Right lobe of liver (tissue), 6 donors: ENCODE measurements around the gene DSCAML1. TPM values are rescaled to one million over a fixed set of nuclear protein-coding genes. Genes with fewer than 3 reads are reported as not detected.

Experiments
- ATAC-seq, 4 donors: fragments of 200-7000 bp; cut with Tn5 transposase; one replicate each; pipeline ENCODE4 v1.9.1; 2020; ENCODE audit warnings: mild to moderate bottlenecking in 4 of 4, moderate library complexity in 4 of 4
- DNase-seq, 3 donors: peaks; one replicate each; pipeline ENCODE4 v3.0.0-alpha.2; 2020
- H3K27ac ChIP-seq, 3 donors: fragments of 200-600 bp; one replicate each; pipeline ENCODE4 v1.8.0; 2022
- H3K27me3 ChIP-seq, 2 donors: fragments of 200-600 bp; one replicate each; pipeline ENCODE4 v1.8.0; 2022
- H3K36me3 ChIP-seq, 4 donors: fragments of 200-600 bp; sonication (generic) in 1 of 4; one replicate each; pipeline versions ENCODE4 v1.5.1 to v1.8.0; 2017 to 2022; ENCODE audit warnings: control low read depth in 1 of 4
- H3K4me1 ChIP-seq, 4 donors: fragments of 200-600 bp; sonication (generic) in 1 of 4; one replicate each; pipeline versions ENCODE4 v1.5.1 to v1.8.0; 2017 to 2022; ENCODE audit warnings: control low read depth in 1 of 4
- H3K4me3 ChIP-seq, 3 donors: fragments of 200-600 bp; one replicate each; pipeline ENCODE4 v1.8.0; 2022
- H3K9me3 ChIP-seq, 4 donors: fragments of 200-600 bp; sonication (generic) in 1 of 4; one replicate each; pipeline versions ENCODE4 v1.5.1 to v1.8.0; 2017 to 2022; ENCODE audit warnings: control low read depth in 1 of 4
- POLR2A ChIP-seq: fragments of 450-650 bp; IDR thresholded peaks from one replicate; pipeline ENCODE4 v1.6.1; 2017; ENCODE audit warnings: antibody characterized with exemption, mild to moderate bottlenecking
- WGBS: methylation state at CpG from one replicate; pipeline ENCODE4 v1.1.6; 2018; ENCODE audit warnings: low coverage, low lambda C conversion rate; ENCODE audit not compliant: insufficient coverage; ENCODE audit errors: missing lambda C conversion rate; 5-methylcytosine and 5-hydroxymethylcytosine counted together
- intact Hi-C, 2 donors: fragments of 100-400 bp; cut with DNase I; formaldehyde crosslinking; loops; one replicate each; pipeline versions ENCODE4 v1.11.2 to v1.14.1; 2022
- total RNA-seq, 6 experiments: library from RNA; depleted of rRNA in 2 of 6; stranded (reverse); fragments of >200 nt in 2 of 6; fragmentation: NEBNext Ultra II Directional in 3 of 6; extraction: Animal tissue kit (Norgen Biotek cat#: 25700) in 3 of 6; gene quantifications; one replicate each; pipeline versions ENCODE4 v1.1.0 to v1.2.4, GENCODE V29; 2016 to 2023
- TF ChIP-seq, protein P1 (sequence below), 4 donors: fragments of 200-600 bp in 3 of 4; fragments of 450-650 bp in 1 of 4; IDR thresholded peaks; one replicate each; pipeline versions ENCODE4 v1.5.1 to v1.8.0; 2016 to 2022; ENCODE audit warnings: antibody characterized with exemption in 4 of 4, mild to moderate bottlenecking in 2 of 4
- donor health status: DM: no; HTN: yes; CAD: no.
- donor health status: DM: no; HTN: no; CAD: no.
- donor health status: DM: no; HTN: no; CAD: no.
- donor health status: DM: no; HTN: yes; CAD: no.
- donor health status: DM: no; HTN: yes; CAD: no.

The DSCAML1 gene
- total RNA-seq, 6 experiments from 2014 or later: 0.06 to 0.92 (median 0.22) TPM; not detected in 1

DNA sequence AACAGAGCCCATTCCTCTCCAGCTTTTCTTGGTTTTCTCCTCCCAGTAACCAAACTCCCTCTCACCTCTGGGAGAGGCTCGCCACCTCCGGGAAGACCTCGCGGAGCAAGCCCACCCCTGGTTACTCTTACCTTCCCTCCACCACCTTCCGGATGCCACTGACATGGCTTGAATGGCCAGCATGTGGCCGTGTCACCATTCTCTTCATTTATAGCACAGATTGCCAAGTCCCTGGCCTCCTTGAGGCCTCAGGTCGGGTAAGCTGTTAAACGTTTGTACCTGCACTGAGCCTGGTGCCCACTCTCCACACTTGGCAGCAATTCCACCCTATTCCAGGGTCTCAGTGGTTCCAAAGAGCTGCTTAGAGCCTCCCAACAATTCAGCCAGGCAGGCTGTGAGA, 35.5 kb upstream of the DSCAML1 start:
- no peak for DNase-seq
- no peak for ATAC-seq
- no peak for TF ChIP-seq POLR2A
- TF ChIP-seq, protein P1, sequence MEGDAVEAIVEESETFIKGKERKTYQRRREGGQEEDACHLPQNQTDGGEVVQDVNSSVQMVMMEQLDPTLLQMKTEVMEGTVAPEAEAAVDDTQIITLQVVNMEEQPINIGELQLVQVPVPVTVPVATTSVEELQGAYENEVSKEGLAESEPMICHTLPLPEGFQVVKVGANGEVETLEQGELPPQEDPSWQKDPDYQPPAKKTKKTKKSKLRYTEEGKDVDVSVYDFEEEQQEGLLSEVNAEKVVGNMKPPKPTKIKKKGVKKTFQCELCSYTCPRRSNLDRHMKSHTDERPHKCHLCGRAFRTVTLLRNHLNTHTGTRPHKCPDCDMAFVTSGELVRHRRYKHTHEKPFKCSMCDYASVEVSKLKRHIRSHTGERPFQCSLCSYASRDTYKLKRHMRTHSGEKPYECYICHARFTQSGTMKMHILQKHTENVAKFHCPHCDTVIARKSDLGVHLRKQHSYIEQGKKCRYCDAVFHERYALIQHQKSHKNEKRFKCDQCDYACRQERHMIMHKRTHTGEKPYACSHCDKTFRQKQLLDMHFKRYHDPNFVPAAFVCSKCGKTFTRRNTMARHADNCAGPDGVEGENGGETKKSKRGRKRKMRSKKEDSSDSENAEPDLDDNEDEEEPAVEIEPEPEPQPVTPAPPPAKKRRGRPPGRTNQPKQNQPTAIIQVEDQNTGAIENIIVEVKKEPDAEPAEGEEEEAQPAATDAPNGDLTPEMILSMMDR (IDR thresholded peaks at IDR 0.05): no peak
- no peak overlapping the region for H3K4me3 ChIP-seq
- no peaks in the 10 kb centered on the region for H3K9me3 ChIP-seq
- 87% methylated on average over 5 of the region's 8 CpGs for WGBS
- no peaks in the 10 kb centered on the region for H3K36me3 ChIP-seq
- no peak overlapping the region for H3K27ac ChIP-seq
- intact Hi-C loops: loop anchor here in 1 of 2 donors (10.0 kb wide), 1 partner anchor 112 kb away; no protein-coding TSS in a partner anchor
- no peaks in the 10 kb centered on the region for H3K27me3 ChIP-seq
- no peaks in the 10 kb centered on the region for H3K4me1 ChIP-seq

DNA sequence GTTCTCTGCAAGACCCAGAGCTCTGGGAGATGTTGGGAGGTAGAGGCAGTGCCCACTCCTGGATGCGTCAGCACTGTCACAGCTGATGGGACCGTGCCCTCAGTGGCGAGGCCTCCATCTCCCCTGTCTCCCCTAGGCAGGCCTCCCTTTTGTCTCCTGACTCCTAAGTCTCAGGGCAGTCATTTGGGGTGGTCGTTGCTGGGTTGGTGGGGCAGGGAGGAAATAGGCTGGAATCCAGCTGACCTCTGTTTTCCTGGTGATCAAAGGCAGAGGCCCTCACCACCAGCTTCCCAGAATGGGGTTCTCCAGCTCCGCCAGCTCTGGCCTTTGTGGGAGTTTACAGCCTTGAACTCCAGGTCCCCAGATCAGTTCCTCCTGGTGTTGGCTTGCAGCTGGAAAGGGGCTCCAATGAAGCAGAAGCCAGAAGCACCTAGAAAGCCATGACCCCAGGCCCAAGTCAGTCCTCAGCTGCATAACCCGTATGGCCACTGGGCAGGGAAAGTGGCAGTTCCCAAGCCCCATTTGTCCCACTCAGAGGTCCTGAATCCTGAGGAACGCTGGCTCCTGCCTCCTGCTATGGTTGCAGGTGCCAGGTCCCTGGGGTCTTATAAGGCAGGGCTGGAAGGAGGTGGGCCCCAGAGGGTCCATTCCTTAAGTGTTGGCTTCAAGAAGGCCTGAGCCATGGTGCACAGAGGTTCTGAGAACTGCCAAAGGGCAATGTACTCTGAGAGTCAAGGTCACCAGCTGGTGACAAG, 34.8 kb upstream of the DSCAML1 start:
- no peak for DNase-seq
- TF ChIP-seq, protein P1 (IDR thresholded peaks at IDR 0.05): no peak
- no peak for TF ChIP-seq POLR2A
- Histone ChIP-seq H3K36me3 (no peaks in the 10 kb centered on the region), H3K4me1 (no peaks in the 10 kb centered on the region), H3K4me3 (no peak overlapping the region), H3K9me3 (no peaks in the 10 kb centered on the region), H3K27me3 (no peaks in the 10 kb centered on the region), H3K27ac (no peak overlapping the region)
- WGBS: 20% methylated on average over 1 of the region's 7 CpGs
- intact Hi-C loops: loop anchor here in 1 of 2 donors (10.0 kb wide), 1 partner anchor 113 kb away; no protein-coding TSS in a partner anchor
- no peak for ATAC-seq

DNA sequence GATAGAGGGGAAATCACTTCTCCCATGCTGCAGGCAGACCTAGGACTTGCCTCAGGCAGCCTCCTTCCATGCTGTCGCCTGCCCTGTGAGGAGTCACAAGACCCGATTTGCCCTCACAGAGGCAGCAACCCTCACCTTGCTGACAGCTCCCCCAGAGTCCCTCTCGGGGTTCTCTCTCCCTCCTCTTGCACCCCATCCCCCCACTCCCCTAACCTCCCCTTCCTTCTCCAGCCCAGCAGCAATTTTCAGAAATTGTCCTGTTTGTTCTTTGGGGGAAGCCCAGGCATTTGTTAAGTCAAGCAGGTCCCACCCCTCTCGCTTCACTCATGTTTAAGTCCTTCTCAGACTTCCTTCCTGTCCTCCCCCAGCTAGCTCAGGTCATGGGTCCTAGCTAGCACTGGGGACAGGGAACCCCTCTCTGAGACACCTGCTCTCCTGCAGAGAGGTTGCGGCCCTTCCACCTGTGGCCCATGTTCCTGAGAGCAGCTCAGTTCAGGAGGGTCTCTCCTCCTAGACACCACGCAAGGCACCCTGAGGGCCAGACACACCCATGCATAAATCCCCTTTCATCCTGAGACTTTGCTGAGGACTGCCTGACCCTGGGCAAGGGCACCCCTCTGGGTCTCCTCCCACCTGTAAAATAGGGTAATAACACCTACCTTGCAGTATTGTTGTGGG, 33.8 kb upstream of the DSCAML1 start:
- intact Hi-C loops: loop anchor here in 1 of 2 donors (10.0 kb wide), 1 partner anchor 114 kb away; no protein-coding TSS in a partner anchor

GRCh38 chr11:117830072-117830471, 33.1 kb upstream of the DSCAML1 start:
- Histone ChIP-seq H3K4me3 (no peak overlapping the region), H3K36me3 (no peaks in the 10 kb centered on the region), H3K27ac (no peak overlapping the region), H3K27me3 (no peaks in the 10 kb centered on the region), H3K4me1 (no peaks in the 10 kb centered on the region), H3K9me3 (no peaks in the 10 kb centered on the region)
- 62% methylated on average over 6 of the region's 14 CpGs for WGBS
- intact Hi-C loops: loop anchor here in 1 of 2 donors (10.0 kb wide), 1 partner anchor 115 kb away; no protein-coding TSS in a partner anchor
- TF ChIP-seq, protein P1 (IDR thresholded peaks at IDR 0.05): no peak
- no peak for TF ChIP-seq POLR2A
- DNase-seq (no peak), ATAC-seq (no peak)

More for the DNA sequence above, 33.8 kb upstream of the DSCAML1 start:
- Histone ChIP-seq H3K4me3 (no peak overlapping the region), H3K36me3 (no peaks in the 10 kb centered on the region), H3K4me1 (no peaks in the 10 kb centered on the region), H3K9me3 (no peaks in the 10 kb centered on the region), H3K27ac (no peak overlapping the region), H3K27me3 (no peaks in the 10 kb centered on the region)
- DNase-seq (no peak), ATAC-seq (peak in 1 of 4 donors; percentile 16)
- 61% methylated on average over 6 of the region's 6 CpGs for WGBS
- TF ChIP-seq, protein P1 (IDR thresholded peaks at IDR 0.05): no peak
- no peak for TF ChIP-seq POLR2A
